Stomach smooth muscle (tissue), 2 donors: ENCODE results near the gene KIRREL3.

Source experiments
- H3K27ac ChIP-seq: one replicate; pipeline ENCODE4 v1.7.0; 2013; ENCODE audit warnings: mild to moderate bottlenecking, low read length, inconsistent platforms
- H3K27me3 ChIP-seq, 2 donors: one replicate each; pipeline ENCODE4 v1.7.0; 2013; ENCODE audit warnings: low read length in 2 of 2; ENCODE audit not compliant: insufficient read depth in 2 of 2, control insufficient read depth in 1 of 2
- H3K36me3 ChIP-seq, 2 donors: one replicate each; pipeline ENCODE4 v1.7.0; 2013; ENCODE audit warnings: low read length in 2 of 2; ENCODE audit not compliant: control insufficient read depth in 2 of 2, insufficient read depth in 2 of 2
- H3K4me1 ChIP-seq: one replicate; pipeline ENCODE4 v1.7.0; 2013; ENCODE audit warnings: low read length; ENCODE audit not compliant: control insufficient read depth, insufficient read depth
- H3K4me3 ChIP-seq, 2 donors: one replicate each; pipeline ENCODE4 v1.7.0; 2013; ENCODE audit warnings: low read length in 2 of 2
- H3K9ac ChIP-seq, 2 donors: one replicate each; pipeline ENCODE4 v1.7.0; 2013; ENCODE audit warnings: low read length in 2 of 2, mild to moderate bottlenecking in 1 of 2
- H3K9me3 ChIP-seq, 2 donors: one replicate each; pipeline ENCODE4 v1.7.0; 2013; ENCODE audit warnings: low read length in 2 of 2; ENCODE audit not compliant: control insufficient read depth in 2 of 2
- donor health status: healthy.
- donor health status: Pancreatic carcinoma.

The KIRREL3 gene

DNA sequence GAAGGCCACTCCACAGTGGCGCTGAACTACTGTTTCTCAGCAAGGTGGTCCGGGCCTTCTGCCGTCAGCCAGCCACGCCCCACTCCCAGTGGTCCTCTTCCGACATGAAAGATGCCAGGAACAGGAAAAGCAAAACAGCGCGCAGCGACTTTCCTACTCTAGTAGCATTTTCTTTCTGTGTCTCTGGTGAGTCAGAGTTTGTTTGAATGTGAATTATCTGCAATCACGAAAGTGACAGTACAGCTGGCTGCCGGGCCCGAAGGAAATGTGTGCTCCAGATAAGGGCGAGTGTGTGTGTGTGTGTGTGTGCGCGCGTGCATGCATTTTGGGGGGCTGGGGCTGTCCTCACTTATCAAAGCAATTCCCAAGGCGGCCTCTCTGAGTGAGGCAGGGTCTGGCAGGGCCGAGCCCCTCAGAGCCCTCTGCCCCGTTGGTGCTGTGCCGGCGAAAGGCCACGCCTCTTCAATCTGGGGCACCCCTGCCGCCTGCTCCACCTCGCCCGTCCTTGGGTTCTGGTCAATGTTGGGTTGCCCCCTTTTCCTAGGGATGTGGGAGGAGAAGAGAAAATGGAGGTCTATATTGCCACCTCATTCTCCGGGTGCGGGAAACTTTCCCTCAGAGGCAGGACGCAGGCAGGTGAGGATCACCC lies 288.5 kb downstream of the KIRREL3 start:
- no peak overlapping the region for H3K4me3 ChIP-seq
- H3K4me1 ChIP-seq: no peaks in the 10 kb centered on the region

GRCh38 chr11:126710804-126711399 lies 289.7 kb downstream of the KIRREL3 start:
- Histone ChIP-seq H3K27ac (no peak overlapping the region), H3K27me3 (peaks cover 4% of the 10 kb centered on the region in 2 donors)

More for the DNA sequence above, 288.5 kb downstream of the KIRREL3 start:
- Histone ChIP-seq H3K36me3 (no peaks in the 10 kb centered on the region), H3K9ac (no peak overlapping the region), H3K27ac (no peak overlapping the region), H3K9me3 (no peaks in the 10 kb centered on the region), H3K27me3 (peaks cover 4 to 6% of the 10 kb centered on the region in 2 donors)

DNA sequence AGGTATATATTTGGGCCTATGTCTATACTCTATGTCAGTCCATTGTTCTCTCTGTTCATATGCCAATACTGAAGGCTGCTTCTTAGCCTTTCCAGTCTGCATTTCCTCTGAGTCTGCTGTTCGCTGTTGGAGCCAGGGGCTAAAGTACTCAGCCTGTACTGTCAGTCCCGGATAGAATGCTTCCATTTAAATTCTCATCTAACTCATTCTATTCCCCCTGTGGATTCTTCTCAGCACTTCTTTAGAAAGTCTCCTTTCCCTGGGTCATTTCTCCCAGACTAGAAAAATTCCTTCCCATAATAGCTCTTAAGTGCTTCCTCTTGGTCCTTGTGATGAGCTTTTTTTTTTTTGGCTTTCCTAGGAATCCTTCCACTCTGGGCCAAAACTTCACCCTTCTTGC lies 293.1 kb downstream of the KIRREL3 start:
- Histone ChIP-seq H3K9me3 (no peaks in the 10 kb centered on the region), H3K4me3 (no peak overlapping the region), H3K4me1 (peaks cover 4% of the 10 kb centered on the region), H3K27me3 (no peaks in the 10 kb centered on the region), H3K9ac (no peak overlapping the region), H3K27ac (no peak overlapping the region), H3K36me3 (no peaks in the 10 kb centered on the region)

More at GRCh38 chr11:126710804-126711399, 289.7 kb downstream of the KIRREL3 start:
- Histone ChIP-seq H3K9ac (no peak overlapping the region), H3K9me3 (no peaks in the 10 kb centered on the region), H3K4me1 (no peaks in the 10 kb centered on the region), H3K36me3 (no peaks in the 10 kb centered on the region), H3K4me3 (no peak overlapping the region)

GRCh38 chr11:126704096-126704495 lies 296.5 kb downstream of the KIRREL3 start:
- no peak overlapping the region for H3K27ac ChIP-seq
- H3K9me3 ChIP-seq: no peaks in the 10 kb centered on the region
- H3K4me3 ChIP-seq: no peak overlapping the region
- peaks cover 4% of the 10 kb centered on the region for H3K4me1 ChIP-seq
- no peaks in the 10 kb centered on the region for H3K27me3 ChIP-seq
- H3K9ac ChIP-seq: no peak overlapping the region
- no peaks in the 10 kb centered on the region for H3K36me3 ChIP-seq

DNA sequence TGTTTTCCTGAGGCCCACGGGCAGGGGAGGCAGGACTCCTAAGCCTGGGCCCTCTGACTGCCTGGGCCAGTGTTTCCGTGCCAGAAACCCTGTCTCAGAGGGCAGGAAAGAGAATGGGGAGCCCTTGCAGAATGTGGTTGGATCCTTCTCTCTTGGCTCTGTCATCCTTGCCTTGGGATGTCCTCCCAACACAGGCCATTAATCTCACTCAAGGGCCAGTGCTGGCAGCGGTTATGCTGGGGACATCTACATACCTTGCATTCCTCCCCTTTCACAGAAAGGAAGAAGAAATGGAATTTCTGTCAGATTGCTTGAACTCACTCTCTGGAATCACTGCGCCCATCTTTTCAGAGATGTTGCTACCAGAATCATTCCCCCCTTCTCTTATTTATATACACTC lies 296.9 kb downstream of the KIRREL3 start:
- peaks cover 0 to 1% of the 10 kb centered on the region in 2 donors for H3K27me3 ChIP-seq
- no peaks in the 10 kb centered on the region for H3K36me3 ChIP-seq
- peaks cover 4% of the 10 kb centered on the region for H3K4me1 ChIP-seq
- H3K27ac ChIP-seq: no peak overlapping the region
- no peak overlapping the region for H3K4me3 ChIP-seq
- no peak overlapping the region for H3K9ac ChIP-seq
- no peaks in the 10 kb centered on the region for H3K9me3 ChIP-seq

DNA sequence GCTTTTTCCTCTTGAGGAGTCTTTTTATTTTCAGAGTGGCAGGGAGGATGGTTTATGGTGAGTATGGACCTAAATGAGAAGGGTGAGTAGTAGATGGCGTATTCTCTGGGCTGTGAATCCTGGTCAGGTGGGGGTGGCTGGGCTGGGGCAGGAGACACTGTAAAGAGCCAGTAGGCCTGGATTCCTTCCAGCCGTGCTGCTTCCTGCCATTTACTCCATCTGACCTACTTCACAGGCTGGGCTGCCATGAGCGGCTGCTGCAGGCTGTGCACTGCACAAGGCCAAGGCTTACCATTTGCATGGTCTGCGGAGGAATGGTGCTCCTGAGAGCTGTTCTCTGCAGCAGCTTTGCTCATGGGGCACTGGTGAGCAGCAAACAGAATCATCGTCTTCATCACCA lies 297.6 kb downstream of the KIRREL3 start:
- no peak overlapping the region for H3K9ac ChIP-seq
- no peak overlapping the region for H3K4me3 ChIP-seq
- no peaks in the 10 kb centered on the region for H3K9me3 ChIP-seq
- H3K27me3 ChIP-seq: peaks cover 0 to 3% of the 10 kb centered on the region in 2 donors
- no peak overlapping the region for H3K27ac ChIP-seq
- H3K36me3 ChIP-seq: no peaks in the 10 kb centered on the region
- peaks cover 4% of the 10 kb centered on the region for H3K4me1 ChIP-seq

DNA sequence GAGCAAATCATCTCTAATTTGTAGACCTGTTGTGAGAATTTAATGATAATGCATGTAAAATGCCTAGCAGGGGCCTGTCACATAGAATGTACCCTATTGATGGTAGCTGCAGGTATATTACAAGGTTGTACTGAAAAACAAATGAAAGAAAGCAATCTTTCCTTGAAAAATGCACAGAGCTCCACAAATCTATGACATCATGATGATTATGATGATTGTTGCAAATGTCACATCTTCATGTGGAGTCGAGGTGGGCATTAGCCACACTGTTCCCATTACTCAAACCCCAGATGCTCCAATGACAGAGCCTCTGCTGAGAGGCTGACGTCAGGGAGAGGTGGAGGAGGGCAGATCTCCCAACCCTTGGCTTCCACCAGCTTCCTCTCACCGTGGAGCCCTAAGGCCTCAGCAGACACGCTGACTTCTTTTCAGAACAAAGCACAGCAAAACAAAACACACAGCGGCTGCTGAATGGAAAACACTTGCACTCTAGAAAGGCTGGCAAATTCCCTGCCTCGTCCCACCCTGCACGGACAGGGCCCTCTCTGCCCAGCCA lies 298.3 kb downstream of the KIRREL3 start:
- Histone ChIP-seq H3K9ac (no peak overlapping the region), H3K4me3 (no peak overlapping the region), H3K27ac (no peak overlapping the region), H3K4me1 (peaks cover 4% of the 10 kb centered on the region), H3K36me3 (no peaks in the 10 kb centered on the region), H3K27me3 (peaks cover 0 to 3% of the 10 kb centered on the region in 2 donors), H3K9me3 (no peaks in the 10 kb centered on the region)

GRCh38 chr11:126701520-126701897 lies 299.1 kb downstream of the KIRREL3 start:
- peaks cover 4% of the 10 kb centered on the region for H3K4me1 ChIP-seq
- H3K4me3 ChIP-seq: no peak overlapping the region
- no peaks in the 10 kb centered on the region for H3K9me3 ChIP-seq
- H3K27me3 ChIP-seq: peaks cover 0 to 3% of the 10 kb centered on the region in 2 donors
- no peak overlapping the region for H3K9ac ChIP-seq
- H3K36me3 ChIP-seq: no peaks in the 10 kb centered on the region
- no peak overlapping the region for H3K27ac ChIP-seq

- no peak overlapping the region for H3K27ac ChIP-seq
Observed at GRCh38 chr11:126700768-126701519, 299.6 kb downstream of the KIRREL3 start.

DNA sequence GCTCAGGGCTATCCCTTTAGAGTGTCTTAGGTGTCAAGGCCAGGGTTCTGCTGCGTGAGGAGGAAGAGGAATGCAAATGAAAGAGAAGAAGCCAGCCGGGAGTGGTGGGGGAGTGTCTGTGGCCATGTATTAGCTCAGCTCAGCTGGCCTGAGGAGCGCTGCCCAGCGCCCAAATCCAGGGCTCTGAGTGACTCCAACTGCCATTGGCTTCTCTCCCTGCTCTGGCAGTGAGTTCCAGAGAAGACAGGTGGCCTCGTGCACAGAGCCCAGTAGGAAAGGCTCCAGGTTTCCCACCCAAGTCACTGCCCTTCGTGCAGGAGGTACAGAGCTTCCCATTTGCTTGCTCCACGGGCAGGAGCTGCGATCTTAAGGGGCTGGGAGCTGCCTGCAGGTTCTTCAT lies 302.0 kb downstream of the KIRREL3 start:
- no peaks in the 10 kb centered on the region for H3K36me3 ChIP-seq
- H3K27ac ChIP-seq: no peak overlapping the region
- H3K27me3 ChIP-seq: peaks cover 0 to 3% of the 10 kb centered on the region in 2 donors
- no peak overlapping the region for H3K4me3 ChIP-seq
- H3K9me3 ChIP-seq: no peaks in the 10 kb centered on the region
- H3K9ac ChIP-seq: no peak overlapping the region
- H3K4me1 ChIP-seq: no peaks in the 10 kb centered on the region

More at GRCh38 chr11:126700768-126701519, 299.6 kb downstream of the KIRREL3 start:
- H3K4me1 ChIP-seq: peaks cover 4% of the 10 kb centered on the region
- H3K9ac ChIP-seq: no peak overlapping the region
- H3K36me3 ChIP-seq: no peaks in the 10 kb centered on the region
- H3K9me3 ChIP-seq: no peaks in the 10 kb centered on the region
- peaks cover 0 to 3% of the 10 kb centered on the region in 2 donors for H3K27me3 ChIP-seq
- H3K4me3 ChIP-seq: no peak overlapping the region
